ENCODE results near the gene RHBDL3. TPM values are rescaled to one million over a fixed set of nuclear protein-coding genes. Genes with fewer than 3 reads are reported as not detected.

RHBDL3 gene
- total RNA-seq, 2 donors from 2014 or later = 0.50 to 0.73 TPM

DNA sequence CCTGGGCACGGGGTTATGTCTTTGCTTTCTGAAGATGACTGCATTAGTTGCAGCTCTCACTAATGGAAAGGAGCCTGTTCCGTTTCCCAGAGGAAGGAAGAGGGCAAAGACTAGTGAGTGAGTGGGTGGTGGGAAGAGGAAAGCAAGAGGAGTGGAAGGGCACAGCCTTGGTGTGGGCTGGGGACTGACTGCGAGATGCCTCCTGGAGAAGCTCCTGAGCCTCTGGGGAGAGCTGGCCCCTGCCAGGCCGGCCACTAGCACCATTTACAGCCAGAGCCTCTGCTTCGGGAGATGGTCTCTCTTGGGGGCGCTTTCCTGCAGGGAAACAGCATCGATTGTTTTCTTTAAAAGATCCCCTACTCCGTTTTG, 825 bp upstream of the RHBDL3 start:
- DNase-seq (no peak), ATAC-seq (no peak)
- intact Hi-C loops (cut with DNase I, micrococcal nuclease) = no loop called here

DNA sequence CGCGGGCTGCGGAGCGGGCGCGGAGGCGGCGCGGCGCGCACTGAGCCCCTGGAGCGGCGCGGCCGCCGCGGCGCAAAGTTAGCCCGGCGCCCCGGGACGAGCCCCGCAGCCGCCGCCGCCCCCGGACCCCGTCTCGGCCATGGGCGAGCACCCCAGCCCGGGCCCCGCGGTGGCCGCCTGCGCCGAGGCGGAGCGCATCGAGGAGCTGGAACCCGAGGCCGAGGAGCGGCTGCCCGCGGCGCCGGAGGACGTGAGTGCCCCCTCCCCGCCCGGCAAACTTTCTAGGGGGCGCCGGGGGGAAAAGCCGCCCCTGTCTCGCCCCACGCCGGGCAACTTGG, 388 bp downstream of the RHBDL3 start:
- ATAC-seq = no peak
- intact Hi-C loops (cut with DNase I, micrococcal nuclease) = no loop called here

GRCh38 chr17:32266389-32267301, 1.0 kb downstream of the RHBDL3 start:
- DNase-seq (peak in 1 of 2 donors; percentile 16), ATAC-seq (peak; percentile 22)
- intact Hi-C loops (cut with DNase I, micrococcal nuclease) = no loop called here

More for the DNA sequence above, 388 bp downstream of the RHBDL3 start:
- DNase-seq = no peak

GRCh38 chr17:32267690-32268205, 2.1 kb downstream of the RHBDL3 start:
- DNase-seq (no peak), ATAC-seq (peak; percentile 32)
- intact Hi-C loops (cut with DNase I, micrococcal nuclease) = no loop called here

DNA sequence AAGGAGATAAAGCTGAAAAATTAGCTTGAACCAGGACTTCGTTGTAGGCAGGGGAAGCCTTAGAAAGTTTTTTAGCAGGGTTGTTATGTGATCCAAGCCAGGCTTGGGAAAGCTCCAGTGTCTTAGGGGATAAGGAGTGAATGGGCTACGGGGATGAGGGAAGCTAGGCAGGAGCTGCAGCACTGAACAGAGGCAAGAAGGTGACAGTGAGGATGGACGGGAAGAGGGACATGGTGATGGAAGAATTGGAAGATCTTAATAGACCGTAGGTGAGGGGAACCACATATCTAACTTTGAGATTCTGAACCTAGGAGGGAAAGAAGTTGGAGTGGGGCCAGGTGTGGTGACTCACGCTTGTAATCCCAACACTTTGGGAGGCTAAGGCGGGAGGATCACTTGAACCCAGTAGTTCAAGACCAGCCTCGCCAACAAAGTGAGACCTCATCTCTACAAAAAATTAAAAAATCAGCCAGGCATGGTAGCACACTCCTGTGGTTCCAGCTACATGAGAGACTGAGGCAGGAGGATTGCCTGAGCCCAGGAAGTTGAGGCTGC, 3.2 kb downstream of the RHBDL3 start:
- intact Hi-C loops (cut with DNase I, micrococcal nuclease) = no loop called here
- ATAC-seq (no peak), DNase-seq (no peak)

DNA sequence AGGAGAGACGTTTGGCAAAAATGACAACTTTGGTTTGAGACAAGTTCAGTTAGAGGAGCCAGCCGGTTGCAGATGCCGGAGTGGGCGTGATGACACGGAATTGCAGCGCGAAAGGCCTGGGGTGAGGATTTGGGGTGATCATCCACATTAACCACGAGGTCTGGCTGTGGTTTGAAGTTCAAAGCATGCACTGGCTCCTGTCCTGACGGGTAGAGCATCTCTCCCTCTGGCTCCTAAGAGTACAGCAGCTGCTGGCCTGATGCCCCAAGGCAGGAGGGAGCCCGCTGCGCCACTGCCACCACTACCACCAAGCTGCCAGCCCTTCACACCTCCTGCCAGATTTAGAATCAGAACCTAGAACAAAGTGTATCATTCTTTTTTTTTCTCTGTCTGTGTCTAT, 3.7 kb downstream of the RHBDL3 start:
- DNase-seq (no peak), ATAC-seq (no peak)
- intact Hi-C loops (cut with DNase I, micrococcal nuclease) = no loop called here

DNA sequence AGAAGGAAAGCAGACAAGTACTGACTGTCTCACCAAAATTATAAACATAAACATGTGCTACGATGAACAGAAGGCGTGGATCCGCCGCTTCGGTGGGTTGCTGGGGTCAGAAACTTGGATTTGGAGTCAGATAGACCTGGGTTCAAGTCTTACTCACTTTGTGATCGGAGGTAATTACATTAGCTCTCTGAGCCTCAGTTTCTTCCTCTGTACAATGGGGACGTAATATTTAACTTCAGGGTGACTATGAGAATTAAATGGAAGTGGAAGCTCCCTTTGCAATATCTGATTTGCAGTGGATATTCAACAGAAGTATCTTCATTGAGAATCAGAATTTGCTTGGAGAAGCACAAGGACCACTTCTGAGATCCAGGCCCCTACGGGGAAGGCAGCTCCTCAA, 6.2 kb downstream of the RHBDL3 start:
- intact Hi-C loops (cut with DNase I, micrococcal nuclease) = no loop called here
- no peak for DNase-seq
- ATAC-seq = no peak

DNA sequence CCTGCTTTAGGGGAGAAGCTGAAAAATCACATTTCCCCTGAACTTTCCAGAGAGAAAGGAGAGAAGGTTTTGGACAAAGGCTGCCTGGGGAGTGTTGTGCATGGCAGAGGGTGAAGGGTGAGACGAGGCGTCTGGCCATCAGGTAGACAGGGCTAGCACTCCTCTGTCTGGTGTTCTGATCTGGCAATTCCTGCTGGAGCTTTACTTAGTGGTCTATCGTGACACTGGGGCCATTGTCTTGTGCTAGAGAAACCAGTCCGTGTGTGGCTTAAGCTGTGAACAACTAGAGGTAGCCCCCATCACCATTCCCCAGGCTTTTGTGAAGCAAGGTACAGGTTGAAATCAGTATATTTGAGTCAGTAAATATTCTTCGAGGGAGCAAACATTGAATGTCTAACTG, 8.5 kb downstream of the RHBDL3 start:
- DNase-seq = no peak
- ATAC-seq = no peak
- intact Hi-C loops (cut with DNase I, micrococcal nuclease) = no loop called here

DNA sequence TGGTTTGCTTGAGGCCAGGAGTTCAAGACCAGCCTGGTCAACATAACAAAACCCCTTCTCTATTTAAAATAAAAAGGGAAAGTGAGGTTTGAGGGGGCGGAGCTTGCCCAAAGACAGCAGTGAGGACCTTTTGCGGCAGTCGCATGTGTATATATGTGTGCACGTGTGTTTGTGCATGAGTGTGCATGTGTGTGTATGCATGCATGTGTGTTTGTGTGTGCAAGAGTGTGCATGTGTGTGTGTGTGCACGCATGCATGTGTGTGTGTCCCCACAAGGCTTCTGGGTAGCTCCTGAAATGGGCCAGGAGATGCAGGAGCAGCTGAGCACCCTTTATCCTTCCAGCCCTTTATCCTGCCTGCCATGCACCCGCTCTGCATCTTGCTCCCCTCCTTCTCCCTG, 9.0 kb downstream of the RHBDL3 start:
- no peak for ATAC-seq

GRCh38 chr17:32275060-32276042, 9.7 kb downstream of the RHBDL3 start:
- no peak for ATAC-seq
- no peak for DNase-seq
- intact Hi-C loops (cut with DNase I, micrococcal nuclease) = no loop called here

More for the DNA sequence above, 9.0 kb downstream of the RHBDL3 start:
- intact Hi-C loops (cut with DNase I, micrococcal nuclease) = no loop called here
- no peak for DNase-seq

- intact Hi-C loops (cut with DNase I, micrococcal nuclease) = no loop called here
- ATAC-seq (no peak), DNase-seq (no peak)
Measured at GRCh38 chr17:32276171-32276601, 10.6 kb downstream of the RHBDL3 start.

- no peak for DNase-seq
- no peak for ATAC-seq
Measured at GRCh38 chr17:32277284-32277683, 11.7 kb downstream of the RHBDL3 start.

GRCh38 chr17:32278815-32279214, 13.2 kb downstream of the RHBDL3 start:
- DNase-seq (no peak), ATAC-seq (no peak)
- intact Hi-C loops (cut with DNase I, micrococcal nuclease) = no loop called here

More at GRCh38 chr17:32277284-32277683, 11.7 kb downstream of the RHBDL3 start:
- intact Hi-C loops (cut with DNase I, micrococcal nuclease) = no loop called here

- ATAC-seq (no peak), DNase-seq (no peak)
- intact Hi-C loops (cut with DNase I, micrococcal nuclease) = no loop called here
Measured at GRCh38 chr17:32279891-32280716, 14.5 kb downstream of the RHBDL3 start.

- intact Hi-C loops (cut with DNase I, micrococcal nuclease) = no loop called here
- ATAC-seq (no peak), DNase-seq (no peak)
Measured at GRCh38 chr17:32281011-32281451, 15.4 kb downstream of the RHBDL3 start.

GRCh38 chr17:32283745-32284201, 18.1 kb downstream of the RHBDL3 start:
- DNase-seq (no peak), ATAC-seq (no peak)
- intact Hi-C loops (cut with DNase I, micrococcal nuclease) = no loop called here

GRCh38 chr17:32285306-32285705, 19.7 kb downstream of the RHBDL3 start:
- intact Hi-C loops (cut with DNase I, micrococcal nuclease) = no loop called here
- ATAC-seq = no peak
- DNase-seq = no peak
